ENCODE measurements around the gene TSPAN4. TPM values are rescaled to one million over a fixed set of nuclear protein-coding genes. Genes with fewer than 3 reads are reported as not detected.

The TSPAN4 gene
- total RNA-seq, 4 donors from 2014 or later: 25.1 to 75.0 (median 32.4) TPM

- intact Hi-C loops (cut with DNase I; ENCODE audit: low total_unique reads): no loop called here
- in situ Hi-C loops (cut with MboI; ENCODE audit: low pct_ligation_motif_present in 1 of 4, low pct_unique_long_range_greater_than_20kb in 1 of 4, low sequenced_read_pairs in 3 of 4): no loop called here
- no peak for DNase-seq
- 83 to 84% methylated on average over 8 to 17 of the region's 22 CpGs for WGBS, 2 donors (ENCODE audit: low coverage in 1 of 2)
- Histone ChIP-seq H3K36me3 (peaks cover 0 to 16% (median 6%) of the 10 kb centered on the region in 4 donors), H3K27me3 (no peaks in the 10 kb centered on the region), H3K27ac (peak overlapping the region in 1 of 4 donors; percentile 91), H3K4me1 (peaks cover 30 to 80% (median 56%) of the 10 kb centered on the region in 4 donors), H3K9me3 (no peaks in the 10 kb centered on the region), H3K4me3 (no peak overlapping the region)
- TF ChIP-seq EP300 (IDR thresholded peaks at IDR 0.05; ENCODE audit: low read depth) (no peak), POLR2A (IDR thresholded peaks at IDR 0.05) (no peak), POLR2AphosphoS5 (IDR thresholded peaks at IDR 0.05) (no peak)
- TF ChIP-seq, protein P1, sequence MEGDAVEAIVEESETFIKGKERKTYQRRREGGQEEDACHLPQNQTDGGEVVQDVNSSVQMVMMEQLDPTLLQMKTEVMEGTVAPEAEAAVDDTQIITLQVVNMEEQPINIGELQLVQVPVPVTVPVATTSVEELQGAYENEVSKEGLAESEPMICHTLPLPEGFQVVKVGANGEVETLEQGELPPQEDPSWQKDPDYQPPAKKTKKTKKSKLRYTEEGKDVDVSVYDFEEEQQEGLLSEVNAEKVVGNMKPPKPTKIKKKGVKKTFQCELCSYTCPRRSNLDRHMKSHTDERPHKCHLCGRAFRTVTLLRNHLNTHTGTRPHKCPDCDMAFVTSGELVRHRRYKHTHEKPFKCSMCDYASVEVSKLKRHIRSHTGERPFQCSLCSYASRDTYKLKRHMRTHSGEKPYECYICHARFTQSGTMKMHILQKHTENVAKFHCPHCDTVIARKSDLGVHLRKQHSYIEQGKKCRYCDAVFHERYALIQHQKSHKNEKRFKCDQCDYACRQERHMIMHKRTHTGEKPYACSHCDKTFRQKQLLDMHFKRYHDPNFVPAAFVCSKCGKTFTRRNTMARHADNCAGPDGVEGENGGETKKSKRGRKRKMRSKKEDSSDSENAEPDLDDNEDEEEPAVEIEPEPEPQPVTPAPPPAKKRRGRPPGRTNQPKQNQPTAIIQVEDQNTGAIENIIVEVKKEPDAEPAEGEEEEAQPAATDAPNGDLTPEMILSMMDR (IDR thresholded peaks at IDR 0.05): no peak
These were observed 5.3 kb upstream of the TSPAN4 start for GRCh38 chr11:837189-837989.

DNA sequence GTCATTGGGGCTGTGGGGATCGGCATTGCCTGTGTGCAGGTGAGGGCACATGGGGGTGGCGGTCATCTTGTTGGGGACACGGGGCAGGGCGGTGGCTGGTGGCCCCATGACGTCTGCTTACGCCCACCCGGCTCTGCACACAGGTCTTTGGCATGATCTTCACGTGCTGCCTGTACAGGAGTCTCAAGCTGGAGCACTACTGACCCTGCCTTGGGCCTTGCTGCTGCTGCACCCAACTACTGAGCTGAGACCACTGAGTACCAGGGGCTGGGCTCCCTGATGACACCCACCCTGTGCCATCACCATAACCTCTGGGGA, 4.7 kb upstream of the TSPAN4 start:
- intact Hi-C loops (cut with DNase I; ENCODE audit: low total_unique reads): no loop called here
- no peaks in the 10 kb centered on the region for H3K27me3 ChIP-seq
- H3K4me1 ChIP-seq: peaks cover 29 to 80% (median 55%) of the 10 kb centered on the region in 4 donors
- H3K27ac ChIP-seq: peak overlapping the region in 3 of 4 donors; percentile 28 to 91 (median 36)
- WGBS, 2 donors (ENCODE audit: low coverage in 1 of 2): 90% methylated on average over 8 of the region's 8 CpGs; no CpG with 5 or more reads in 1 of the 2 donors
- H3K4me3 ChIP-seq: no peak overlapping the region
- TF ChIP-seq EP300 (IDR thresholded peaks at IDR 0.05; ENCODE audit: low read depth): no peak
- TF ChIP-seq POLR2AphosphoS5 (IDR thresholded peaks at IDR 0.05): no peak
- TF ChIP-seq, protein P1 (IDR thresholded peaks at IDR 0.05): no peak
- no peak for TF ChIP-seq POLR2A (IDR thresholded peaks at IDR 0.05)
- DNase-seq: no peak
- H3K9me3 ChIP-seq: no peaks in the 10 kb centered on the region
- H3K36me3 ChIP-seq: peaks cover 0 to 16% (median 6%) of the 10 kb centered on the region in 4 donors
- in situ Hi-C loops (cut with MboI; ENCODE audit: low pct_ligation_motif_present in 1 of 4, low pct_unique_long_range_greater_than_20kb in 1 of 4, low sequenced_read_pairs in 3 of 4): no loop called here

GRCh38 chr11:838441-839279, 4.0 kb upstream of the TSPAN4 start:
- H3K36me3 ChIP-seq: peaks cover 0 to 16% (median 6%) of the 10 kb centered on the region in 4 donors
- peaks cover 7% of the 10 kb centered on the region for H3K27me3 ChIP-seq
- in situ Hi-C loops (cut with MboI; ENCODE audit: low pct_ligation_motif_present in 1 of 4, low pct_unique_long_range_greater_than_20kb in 1 of 4, low sequenced_read_pairs in 3 of 4) (no loop called here), intact Hi-C loops (cut with DNase I; ENCODE audit: low total_unique reads) (no loop called here)
- no peaks in the 10 kb centered on the region for H3K9me3 ChIP-seq
- H3K27ac ChIP-seq: peak overlapping the region; percentile 7 to 91 (median 32)
- H3K4me3 ChIP-seq: no peak overlapping the region
- peak; percentile 40 for DNase-seq
- 55% methylated on average over 15 of the region's 17 CpGs; no CpG with 5 or more reads in 1 of the 2 donors for WGBS, 2 donors (ENCODE audit: low coverage in 1 of 2)
- H3K4me1 ChIP-seq: peaks cover 25 to 87% (median 60%) of the 10 kb centered on the region in 4 donors
- TF ChIP-seq EP300 (IDR thresholded peaks at IDR 0.05; ENCODE audit: low read depth) (no peak), POLR2A (IDR thresholded peaks at IDR 0.05) (peak; percentile 19), POLR2AphosphoS5 (IDR thresholded peaks at IDR 0.05) (no peak)
- TF ChIP-seq, protein P1 (IDR thresholded peaks at IDR 0.05): peak in 3 of 5 experiments; percentile 21 to 34 (median 33)

- Histone ChIP-seq H3K4me1 (peaks cover 22 to 88% (median 60%) of the 10 kb centered on the region in 4 donors), H3K27me3 (peaks cover 11% of the 10 kb centered on the region), H3K36me3 (peaks cover 0 to 16% (median 6%) of the 10 kb centered on the region in 4 donors), H3K9me3 (no peaks in the 10 kb centered on the region), H3K4me3 (no peak overlapping the region), H3K27ac (peak overlapping the region in 3 of 4 donors; percentile 7 to 91 (median 28))
- DNase-seq: no peak
- in situ Hi-C loops (cut with MboI; ENCODE audit: low pct_ligation_motif_present in 1 of 4, low pct_unique_long_range_greater_than_20kb in 1 of 4, low sequenced_read_pairs in 3 of 4): no loop called here
- TF ChIP-seq EP300 (IDR thresholded peaks at IDR 0.05; ENCODE audit: low read depth) (no peak), POLR2AphosphoS5 (IDR thresholded peaks at IDR 0.05) (no peak), POLR2A (IDR thresholded peaks at IDR 0.05) (no peak)
- TF ChIP-seq, protein P1 (IDR thresholded peaks at IDR 0.05): no peak
- intact Hi-C loops (cut with DNase I; ENCODE audit: low total_unique reads): no loop called here
- WGBS, 2 donors (ENCODE audit: low coverage in 1 of 2): 95% methylated on average over 4 of the region's 5 CpGs; no CpG with 5 or more reads in 1 of the 2 donors
These were observed 3.4 kb upstream of the TSPAN4 start for GRCh38 chr11:839280-839623.
